Esophagus squamous epithelium (tissue), 4 donors: ENCODE measurements around the gene KNSTRN.

Experiments
- CTCF ChIP-seq, 6 experiments: fragments of 450-650 bp in 4 of 6; fragments of 200-600 bp in 2 of 6; sonication (generic) in 2 of 6; IDR thresholded peaks; one replicate each; pipeline ENCODE4 v1.5.1; 2016 to 2019; ENCODE audit warnings: antibody characterized with exemption in 6 of 6, mild to moderate bottlenecking in 4 of 6, moderate library complexity in 4 of 6
- POLR2A ChIP-seq, 4 donors: fragments of 450-650 bp; IDR thresholded peaks; one replicate each; pipeline ENCODE4 v1.6.1; 2017; ENCODE audit warnings: antibody characterized with exemption in 4 of 4, mild to moderate bottlenecking in 4 of 4, moderate library complexity in 3 of 4

- TF ChIP-seq CTCF (IDR thresholded peaks at IDR 0.05) (no peak), POLR2A (IDR thresholded peaks at IDR 0.05) (no peak)
Measured at GRCh38 chr15:40355976-40356585, 26.4 kb upstream of the KNSTRN start.
